ENCODE data around the gene RBBP8. TPM values are rescaled to one million over a fixed set of nuclear protein-coding genes. Genes with fewer than 3 reads are reported as not detected.
A peak's percentile ranks its signal among the peaks of the same experiment; 100 is the strongest.

Gene RBBP8
- total RNA-seq, 1 donor from 2014 or later: 19.3 TPM

GRCh38 chr18:23042133-23042532 is 109.0 kb downstream of the RBBP8 start:
- DNase-seq (ENCODE audit: extremely low spot score, unreplicated experiment): no peak
- no peak for TF ChIP-seq CTCF (IDR thresholded peaks at IDR 0.05)
- Mint-ChIP-seq H3K27me3 (ENCODE audit: unreplicated experiment) (no peaks in the 10 kb centered on the region), H3K9me3 (ENCODE audit: unreplicated experiment) (peaks cover 6% of the 10 kb centered on the region), H3K27ac (ENCODE audit: unreplicated experiment) (no peak overlapping the region), H3K4me1 (ENCODE audit: unreplicated experiment) (peaks cover 13% of the 10 kb centered on the region), H3K4me3 (ENCODE audit: unreplicated experiment) (no peak overlapping the region), H3K36me3 (ENCODE audit: unreplicated experiment) (no peaks in the 10 kb centered on the region)

- Mint-ChIP-seq H3K36me3 (ENCODE audit: unreplicated experiment) (no peaks in the 10 kb centered on the region), H3K9me3 (ENCODE audit: unreplicated experiment) (peaks cover 6% of the 10 kb centered on the region), H3K27ac (ENCODE audit: unreplicated experiment) (no peak overlapping the region), H3K4me3 (ENCODE audit: unreplicated experiment) (no peak overlapping the region), H3K27me3 (ENCODE audit: unreplicated experiment) (no peaks in the 10 kb centered on the region), H3K4me1 (ENCODE audit: unreplicated experiment) (peaks cover 4% of the 10 kb centered on the region)
- DNase-seq (ENCODE audit: extremely low spot score, unreplicated experiment): no peak
- TF ChIP-seq CTCF (IDR thresholded peaks at IDR 0.05): no peak
These were observed 110.8 kb downstream of the RBBP8 start for GRCh38 chr18:23043803-23044376.

- H3K4me1 Mint-ChIP-seq (ENCODE audit: unreplicated experiment): peaks cover 4% of the 10 kb centered on the region
- H3K27ac Mint-ChIP-seq (ENCODE audit: unreplicated experiment): no peak overlapping the region
These were observed 116.7 kb downstream of the RBBP8 start for GRCh38 chr18:23049698-23050373.

GRCh38 chr18:23053776-23054457 is 120.8 kb downstream of the RBBP8 start:
- no peaks in the 10 kb centered on the region for H3K36me3 Mint-ChIP-seq (ENCODE audit: unreplicated experiment)
- peaks cover 19% of the 10 kb centered on the region for H3K4me1 Mint-ChIP-seq (ENCODE audit: unreplicated experiment)
- H3K27ac Mint-ChIP-seq (ENCODE audit: unreplicated experiment): peak overlapping the region; percentile 13
- TF ChIP-seq CTCF (IDR thresholded peaks at IDR 0.05): peak; percentile 47
- H3K4me3 Mint-ChIP-seq (ENCODE audit: unreplicated experiment): no peak overlapping the region
- no peak for DNase-seq (ENCODE audit: extremely low spot score, unreplicated experiment)
- H3K27me3 Mint-ChIP-seq (ENCODE audit: unreplicated experiment): no peaks in the 10 kb centered on the region
- H3K9me3 Mint-ChIP-seq (ENCODE audit: unreplicated experiment): no peaks in the 10 kb centered on the region

More at GRCh38 chr18:23049698-23050373, 116.7 kb downstream of the RBBP8 start:
- peaks cover 6% of the 10 kb centered on the region for H3K9me3 Mint-ChIP-seq (ENCODE audit: unreplicated experiment)
- TF ChIP-seq CTCF (IDR thresholded peaks at IDR 0.05): no peak
- no peaks in the 10 kb centered on the region for H3K27me3 Mint-ChIP-seq (ENCODE audit: unreplicated experiment)
- no peaks in the 10 kb centered on the region for H3K36me3 Mint-ChIP-seq (ENCODE audit: unreplicated experiment)
- no peak overlapping the region for H3K4me3 Mint-ChIP-seq (ENCODE audit: unreplicated experiment)
- DNase-seq (ENCODE audit: extremely low spot score, unreplicated experiment): no peak

- Mint-ChIP-seq H3K36me3 (ENCODE audit: unreplicated experiment) (no peaks in the 10 kb centered on the region), H3K9me3 (ENCODE audit: unreplicated experiment) (no peaks in the 10 kb centered on the region), H3K4me3 (ENCODE audit: unreplicated experiment) (no peak overlapping the region), H3K27ac (ENCODE audit: unreplicated experiment) (peak overlapping the region; percentile 13), H3K27me3 (ENCODE audit: unreplicated experiment) (no peaks in the 10 kb centered on the region), H3K4me1 (ENCODE audit: unreplicated experiment) (peaks cover 24% of the 10 kb centered on the region)
- no peak for DNase-seq (ENCODE audit: extremely low spot score, unreplicated experiment)
- no peak for TF ChIP-seq CTCF (IDR thresholded peaks at IDR 0.05)
These were observed 121.4 kb downstream of the RBBP8 start for GRCh38 chr18:23054553-23054952.

All from osteocyte (in vitro differentiated cells).